Ishikawa (cell line): ENCODE results near the gene REPS2.

ENCODE experiments used
- EP300 ChIP-seq: IDR thresholded peaks from 2 replicates; pipeline ENCODE4 v1.6.1; 2012; ENCODE audit warnings: borderline replicate concordance
- REST ChIP-seq: IDR thresholded peaks from 2 replicates; pipeline ENCODE4 v1.6.1; 2012; ENCODE audit warnings: low read depth, mild to moderate bottlenecking

GRCh38 chrX:16931855-16932575 is 14.4 kb upstream of the REPS2 start:
- TF ChIP-seq EP300 (no peak), REST (no peak)
